ENCODE results near the gene ZSWIM6. TPM values are rescaled to one million over a fixed set of nuclear protein-coding genes. Genes with fewer than 3 reads are reported as not detected.

ZSWIM6 gene
- total RNA-seq, 1 donor = 6.9 TPM

- no peak for TF ChIP-seq CTCF (IDR thresholded peaks at IDR 0.05; ENCODE audit: insufficient read depth, low read length)
- DNase-seq (ENCODE audit: low read depth) = no peak
- no peak overlapping the region for H3K4me3 ChIP-seq (ENCODE audit: low read depth, low read length)
Measured at GRCh38 chr5:61534481-61535267, 202.6 kb downstream of the ZSWIM6 start.

GRCh38 chr5:61535828-61536227, 203.8 kb downstream of the ZSWIM6 start:
- no peak overlapping the region for H3K4me3 ChIP-seq (ENCODE audit: low read depth, low read length)
- TF ChIP-seq CTCF (IDR thresholded peaks at IDR 0.05; ENCODE audit: insufficient read depth, low read length) = no peak
- DNase-seq (ENCODE audit: low read depth) = no peak

- H3K4me3 ChIP-seq (ENCODE audit: low read depth, low read length) = no peak overlapping the region
- no peak for TF ChIP-seq CTCF (IDR thresholded peaks at IDR 0.05; ENCODE audit: insufficient read depth, low read length)
- no peak for DNase-seq (ENCODE audit: low read depth)
Measured at GRCh38 chr5:61536922-61537321, 204.9 kb downstream of the ZSWIM6 start.

GRCh38 chr5:61538722-61539501, 206.9 kb downstream of the ZSWIM6 start:
- no peak overlapping the region for H3K4me3 ChIP-seq (ENCODE audit: low read depth, low read length)
- TF ChIP-seq CTCF (IDR thresholded peaks at IDR 0.05; ENCODE audit: insufficient read depth, low read length) = no peak
- DNase-seq (ENCODE audit: low read depth) = no peak

GRCh38 chr5:61549530-61549929, 217.5 kb downstream of the ZSWIM6 start:
- TF ChIP-seq CTCF (IDR thresholded peaks at IDR 0.05; ENCODE audit: insufficient read depth, low read length) = no peak
- no peak overlapping the region for H3K4me3 ChIP-seq (ENCODE audit: low read depth, low read length)
- DNase-seq (ENCODE audit: low read depth) = no peak

- DNase-seq (ENCODE audit: low read depth) = peak; percentile 38
Measured at GRCh38 chr5:61551637-61552313, 219.7 kb downstream of the ZSWIM6 start.

More at GRCh38 chr5:61551637-61552313, 219.7 kb downstream of the ZSWIM6 start:
- H3K4me3 ChIP-seq (ENCODE audit: low read depth, low read length) = no peak overlapping the region
- no peak for TF ChIP-seq CTCF (IDR thresholded peaks at IDR 0.05; ENCODE audit: insufficient read depth, low read length)
